HG03575 (cell line): ENCODE data around the gene NTN3.

Source experiments
- ATAC-seq: cut with Tn5 transposase; IDR thresholded peaks from one replicate; pipeline ENCODE4 v1.9.1; 2021; ENCODE audit not compliant: unreplicated experiment, insufficient number of reproducible peaks, low FRiP score; ENCODE audit errors: extremely low read depth

NTN3 gene

DNA sequence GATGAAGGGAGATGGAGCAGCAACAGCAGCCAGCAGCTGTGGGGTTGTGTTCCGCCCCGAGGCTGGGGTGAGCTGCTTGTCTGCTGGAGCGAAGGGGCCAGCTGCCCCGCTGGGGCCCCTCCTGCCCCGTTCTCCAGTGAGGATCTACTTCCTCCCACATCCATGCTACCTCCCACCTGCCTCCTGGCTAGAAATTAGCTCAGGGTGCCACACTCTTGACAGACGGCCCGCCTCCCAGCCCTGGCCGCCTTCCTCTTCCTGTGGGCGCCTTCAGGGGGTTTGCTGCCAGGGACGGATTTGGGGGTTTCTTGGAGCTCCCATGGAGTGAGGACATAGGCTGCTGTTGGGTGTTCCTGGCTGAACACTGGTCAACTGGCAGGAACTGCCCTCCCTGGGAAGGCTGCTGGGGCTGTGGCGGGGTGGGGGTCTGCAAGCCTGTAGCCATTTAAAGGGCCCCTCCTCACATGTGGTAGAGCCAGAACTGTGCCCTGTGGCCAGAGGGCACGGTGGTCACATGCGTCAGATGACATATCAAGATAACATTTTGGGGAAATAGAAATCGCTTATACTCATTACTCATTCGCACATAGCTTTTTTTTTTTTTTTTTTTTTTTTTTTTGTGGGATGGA lies 16.9 kb downstream of the NTN3 start:
- no peak for ATAC-seq

DNA sequence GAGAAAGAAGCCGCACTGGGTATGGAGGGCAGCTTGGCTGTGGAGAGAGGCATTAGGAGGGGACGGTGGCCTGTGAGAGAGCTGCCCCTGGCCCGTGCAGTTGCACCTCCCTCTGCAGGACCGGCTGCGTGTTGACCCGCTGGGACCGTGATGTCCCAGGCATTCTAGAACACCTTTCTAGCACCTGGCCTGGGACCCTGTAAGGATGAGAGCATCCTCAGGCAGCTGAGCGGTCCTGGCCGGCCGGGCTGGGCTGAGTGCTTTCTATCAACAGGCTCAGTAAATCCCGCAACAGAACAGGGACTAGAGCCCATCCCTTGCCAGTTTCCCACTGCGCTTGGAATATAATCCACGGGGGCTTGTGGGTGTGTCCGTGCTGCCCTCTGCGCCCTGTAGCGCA lies 18.5 kb downstream of the NTN3 start:
- no peak for ATAC-seq

DNA sequence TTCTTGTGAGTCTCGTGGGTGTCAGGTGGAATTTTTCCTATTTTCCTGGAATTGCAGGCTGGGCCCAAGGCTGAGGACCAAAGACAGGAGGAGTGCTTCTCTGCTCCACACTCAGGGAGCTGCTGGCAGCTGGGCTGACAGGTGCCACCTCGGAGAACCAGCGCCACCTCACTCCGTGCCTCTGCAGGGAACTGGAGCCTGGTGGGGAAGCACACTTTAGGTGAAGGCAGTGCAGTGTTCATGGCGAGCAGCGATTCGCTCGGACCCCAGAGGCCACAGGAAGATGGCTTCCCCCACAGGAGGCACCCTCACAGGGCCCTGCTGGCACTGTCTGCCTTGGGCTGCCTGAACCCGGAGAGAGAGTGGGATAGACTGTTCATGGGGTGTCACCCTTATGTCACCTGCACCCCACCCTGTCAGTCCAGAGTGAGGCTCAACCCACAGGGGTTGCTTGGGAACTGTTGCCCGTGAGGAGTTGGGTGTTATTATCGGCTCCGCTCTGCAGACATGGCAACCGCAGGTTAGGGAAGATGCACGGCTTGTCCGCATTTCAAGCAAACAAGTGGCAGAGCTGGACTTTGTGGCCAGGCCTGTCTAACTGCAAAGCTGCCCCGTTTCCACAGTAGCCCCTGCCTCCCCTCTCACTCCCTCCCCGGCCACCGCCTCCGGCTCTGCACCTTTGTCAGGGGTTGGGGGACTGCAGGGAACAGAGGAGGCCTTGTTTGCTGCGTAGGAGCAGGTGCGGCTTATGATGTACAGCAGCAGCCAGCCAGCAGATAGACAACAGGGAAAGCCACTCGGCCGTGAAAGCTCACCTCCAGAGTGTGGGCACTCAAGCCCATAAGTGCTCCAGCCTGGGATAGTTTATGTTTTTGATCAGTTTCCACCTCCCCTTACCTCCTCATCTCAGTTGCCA lies 19.4 kb downstream of the NTN3 start:
- ATAC-seq: no peak

DNA sequence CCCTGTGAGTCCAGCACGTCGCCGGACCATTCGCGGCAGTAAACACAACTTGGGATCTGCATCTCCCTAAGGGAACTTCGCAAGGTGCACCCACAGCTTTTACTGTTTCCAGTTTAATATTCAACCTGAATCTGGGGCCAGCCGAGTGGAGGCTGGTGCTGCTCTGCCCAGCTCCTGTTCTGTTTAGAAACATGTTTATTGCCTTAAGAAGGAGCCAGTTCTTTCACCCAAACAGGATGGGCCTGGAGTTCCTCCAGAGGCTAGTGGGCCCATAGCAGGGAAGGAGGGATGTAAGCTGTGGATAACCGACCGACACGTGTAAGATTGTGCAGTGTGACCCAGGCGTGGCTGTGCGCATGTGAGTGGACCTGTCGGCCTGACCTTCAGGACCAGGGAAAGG lies 21.2 kb downstream of the NTN3 start:
- no peak for ATAC-seq

DNA sequence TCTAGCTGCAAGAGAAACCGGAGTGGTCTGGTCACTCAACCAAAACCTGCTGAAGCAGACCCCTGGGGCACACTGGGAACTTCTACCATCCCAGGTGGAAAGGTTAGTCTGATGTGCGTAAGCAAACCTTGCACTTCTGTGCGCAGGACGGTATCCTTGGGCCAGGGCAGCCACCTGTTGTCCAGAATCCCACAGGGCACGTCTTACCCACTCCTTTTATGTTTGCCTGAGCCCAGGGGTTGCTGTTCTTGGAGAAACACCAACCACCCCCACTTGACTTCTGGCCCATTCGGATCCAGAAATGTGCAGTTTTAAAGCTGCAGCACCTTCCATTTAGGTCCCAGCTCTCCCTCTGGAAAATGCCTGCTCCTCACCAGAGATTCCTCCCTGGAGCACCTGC lies 22.5 kb downstream of the NTN3 start:
- no peak for ATAC-seq

DNA sequence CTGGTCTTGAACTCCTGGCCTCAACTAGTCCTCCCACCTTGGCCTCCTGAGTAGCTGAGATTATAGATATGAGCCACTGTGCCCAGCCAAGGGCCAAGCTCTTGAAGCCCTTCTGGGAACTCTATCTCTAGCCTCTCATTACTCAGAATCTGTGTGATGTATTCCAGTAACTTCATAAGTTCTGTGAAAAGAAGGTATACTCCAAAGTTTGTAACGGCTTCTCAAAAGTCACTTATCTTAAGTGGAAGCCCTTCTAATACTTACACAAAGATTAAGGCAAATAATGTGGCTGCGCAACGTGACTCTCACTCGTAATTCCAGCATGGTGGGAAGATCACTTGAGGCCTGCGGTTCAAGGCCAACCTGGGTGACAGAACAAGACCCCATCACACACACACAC lies 23.5 kb downstream of the NTN3 start:
- no peak for ATAC-seq

DNA sequence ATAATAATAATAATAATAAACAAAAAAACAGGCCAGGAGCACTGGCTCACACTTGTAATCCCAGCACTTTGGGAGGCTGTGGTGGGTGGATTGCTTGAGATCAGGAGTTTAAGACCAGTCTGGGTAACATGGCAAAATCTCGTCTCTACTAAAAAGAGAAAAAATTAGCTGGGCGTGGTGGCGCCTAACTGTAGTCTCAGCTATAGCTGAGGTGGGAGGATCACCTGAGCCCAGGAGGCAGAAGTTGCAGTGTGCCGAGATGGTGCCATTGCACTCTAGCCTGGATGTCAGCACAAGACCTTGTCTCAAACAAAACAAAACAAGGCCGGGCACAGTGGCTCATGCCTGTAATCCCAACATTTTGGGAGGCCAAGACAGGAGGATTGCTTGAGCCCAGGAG lies 23.9 kb downstream of the NTN3 start:
- ATAC-seq: no peak

DNA sequence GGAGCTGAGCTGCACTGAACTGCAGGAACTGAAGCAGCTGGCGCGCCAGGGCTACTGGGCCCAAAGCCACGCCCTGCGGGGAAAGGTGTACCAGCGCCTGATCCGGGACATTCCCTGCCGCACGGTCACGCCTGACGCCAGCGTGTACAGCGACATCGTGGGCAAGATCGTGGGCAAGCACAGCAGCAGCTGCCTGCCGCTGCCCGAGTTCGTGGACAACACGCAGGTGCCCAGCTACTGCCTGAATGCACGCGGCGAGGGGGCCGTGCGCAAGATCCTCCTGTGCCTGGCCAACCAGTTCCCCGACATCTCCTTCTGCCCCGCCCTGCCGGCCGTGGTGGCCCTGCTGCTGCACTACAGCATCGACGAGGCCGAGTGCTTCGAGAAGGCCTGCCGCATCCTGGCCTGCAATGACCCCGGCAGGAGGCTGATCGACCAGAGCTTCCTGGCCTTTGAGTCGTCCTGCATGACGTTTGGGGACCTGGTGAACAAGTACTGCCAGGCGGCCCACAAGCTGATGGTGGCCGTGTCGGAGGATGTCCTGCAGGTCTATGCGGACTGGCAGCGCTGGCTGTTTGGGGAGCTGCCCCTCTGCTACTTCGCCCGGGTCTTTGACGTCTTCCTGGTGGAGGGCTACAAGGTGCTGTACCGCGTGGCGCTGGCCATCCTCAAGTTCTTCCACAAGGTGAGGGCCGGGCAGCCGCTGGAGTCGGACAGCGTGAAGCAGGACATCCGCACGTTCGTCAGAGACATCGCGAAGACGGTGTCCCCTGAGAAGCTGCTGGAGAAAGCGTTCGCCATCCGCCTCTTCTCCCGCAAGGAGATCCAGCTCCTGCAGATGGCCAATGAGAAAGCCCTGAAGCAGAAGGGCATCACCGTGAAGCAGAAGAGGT lies 25.4 kb downstream of the NTN3 start:
- no peak for ATAC-seq

DNA sequence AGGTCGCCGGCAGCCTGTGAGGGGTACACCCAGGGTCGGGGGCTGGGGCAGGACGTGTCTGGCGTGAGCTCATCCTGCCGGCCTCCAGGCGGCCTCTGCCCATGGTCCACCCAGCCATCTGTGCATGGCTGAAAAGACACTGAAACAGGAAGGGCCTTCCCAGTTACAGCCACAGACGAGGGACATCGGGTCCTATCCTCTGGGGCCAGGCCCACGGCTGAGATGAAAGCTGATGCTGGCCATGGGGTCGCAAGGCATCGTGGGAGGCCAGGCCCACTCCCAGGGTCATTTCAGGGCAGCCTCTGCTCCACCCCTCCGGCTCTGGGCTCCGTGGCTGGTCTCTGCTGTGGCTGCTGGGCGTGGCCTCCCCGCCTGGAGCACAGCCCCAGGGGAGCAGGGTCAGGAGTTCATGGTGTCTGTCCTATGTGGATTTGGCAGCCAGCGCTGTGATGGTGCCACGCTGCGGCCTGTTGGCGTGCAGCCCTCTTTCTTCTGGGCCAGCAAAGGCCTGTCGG lies 26.1 kb downstream of the NTN3 start:
- no peak for ATAC-seq

DNA sequence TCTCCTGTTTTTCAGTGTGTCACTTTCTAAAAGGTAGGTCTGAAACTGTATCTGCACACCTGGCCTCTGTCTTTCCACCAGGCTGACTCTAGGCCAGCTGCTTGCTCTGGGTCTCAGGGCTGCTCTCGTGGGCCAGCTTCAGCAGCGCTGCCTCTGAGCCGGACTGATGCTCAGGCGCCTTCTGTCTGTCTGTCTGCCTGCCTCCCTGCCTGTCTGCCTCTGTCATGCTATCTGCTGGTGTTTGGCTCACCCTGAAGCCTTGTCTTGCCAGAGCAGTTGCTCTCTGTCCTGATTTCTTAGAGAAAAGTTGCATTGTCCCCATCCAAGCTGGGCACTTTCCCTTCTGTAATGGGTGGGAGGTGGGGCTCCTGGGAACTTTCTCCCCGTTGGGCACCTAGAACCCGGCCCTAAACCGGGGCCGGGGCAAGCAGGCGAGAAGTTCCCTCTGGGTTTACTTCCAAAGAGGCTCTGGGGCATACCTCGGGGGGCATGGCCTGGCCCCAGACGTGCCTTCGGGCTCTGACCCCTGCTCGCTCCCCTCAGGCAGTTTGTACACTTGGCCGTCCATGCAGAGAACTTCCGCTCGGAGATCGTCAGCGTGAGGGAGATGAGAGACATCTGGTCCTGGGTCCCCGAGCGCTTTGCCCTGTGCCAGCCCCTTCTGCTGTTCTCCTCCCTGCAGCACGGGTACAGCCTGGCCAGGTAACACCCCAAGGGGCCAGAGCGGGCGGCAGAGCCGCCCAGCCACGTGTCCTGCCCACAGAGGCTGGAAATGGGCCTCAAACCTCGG lies 26.8 kb downstream of the NTN3 start:
- ATAC-seq: no peak

DNA sequence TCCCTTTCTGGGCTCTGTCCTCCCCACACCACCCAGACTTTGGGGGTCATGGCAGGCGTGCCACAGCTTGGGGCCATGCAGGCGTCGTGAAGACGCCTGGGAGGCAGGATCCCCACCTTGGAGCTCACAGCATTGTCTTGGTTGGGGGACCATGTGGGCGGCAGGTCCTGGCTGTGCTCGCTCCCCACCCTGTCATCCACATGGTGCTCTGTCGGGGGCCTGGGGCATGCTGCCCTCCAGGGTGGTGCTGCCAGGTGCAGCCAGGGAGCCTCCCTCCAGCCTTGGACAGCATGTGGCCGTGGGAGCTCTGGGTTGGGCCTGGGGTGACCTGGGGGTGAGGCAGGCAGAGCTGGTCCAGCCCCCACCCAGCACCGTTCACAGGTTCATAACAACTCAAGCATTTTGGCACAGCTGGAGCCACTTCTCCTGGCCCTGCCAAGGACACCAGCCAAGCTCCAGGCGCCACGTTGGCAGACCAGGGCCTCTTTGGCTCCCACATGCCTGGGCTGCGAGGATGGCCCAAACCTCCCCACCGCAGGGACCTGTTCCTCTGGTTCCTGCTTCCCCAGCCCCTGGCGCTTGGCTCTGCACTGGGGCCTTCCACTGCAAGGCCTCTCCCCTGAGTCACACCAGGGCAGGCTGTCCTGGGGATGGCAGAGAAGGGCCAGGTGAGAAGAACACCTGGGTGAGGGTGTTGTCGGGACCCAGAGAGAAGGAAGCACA lies 27.6 kb downstream of the NTN3 start:
- no peak for ATAC-seq

DNA sequence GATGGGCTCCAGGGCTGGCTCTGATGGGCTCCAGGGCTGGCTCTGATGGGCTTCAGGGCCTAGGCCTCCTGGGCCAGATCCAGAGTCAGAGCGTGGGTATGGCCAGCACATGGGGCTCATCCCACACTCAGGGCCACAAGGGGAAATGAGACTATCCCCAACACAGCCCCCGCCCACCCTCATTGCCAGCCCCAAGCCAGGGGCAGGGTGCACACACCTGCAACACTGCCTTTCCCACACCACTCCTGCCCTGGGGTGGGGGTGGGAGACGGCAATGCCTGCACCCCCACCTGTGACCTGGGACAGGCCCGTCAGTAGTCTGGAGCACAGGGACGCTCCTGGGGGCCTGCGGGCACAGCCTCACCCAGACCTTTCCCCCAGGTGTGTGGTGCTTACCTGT lies 28.4 kb downstream of the NTN3 start:
- ATAC-seq: no peak

DNA sequence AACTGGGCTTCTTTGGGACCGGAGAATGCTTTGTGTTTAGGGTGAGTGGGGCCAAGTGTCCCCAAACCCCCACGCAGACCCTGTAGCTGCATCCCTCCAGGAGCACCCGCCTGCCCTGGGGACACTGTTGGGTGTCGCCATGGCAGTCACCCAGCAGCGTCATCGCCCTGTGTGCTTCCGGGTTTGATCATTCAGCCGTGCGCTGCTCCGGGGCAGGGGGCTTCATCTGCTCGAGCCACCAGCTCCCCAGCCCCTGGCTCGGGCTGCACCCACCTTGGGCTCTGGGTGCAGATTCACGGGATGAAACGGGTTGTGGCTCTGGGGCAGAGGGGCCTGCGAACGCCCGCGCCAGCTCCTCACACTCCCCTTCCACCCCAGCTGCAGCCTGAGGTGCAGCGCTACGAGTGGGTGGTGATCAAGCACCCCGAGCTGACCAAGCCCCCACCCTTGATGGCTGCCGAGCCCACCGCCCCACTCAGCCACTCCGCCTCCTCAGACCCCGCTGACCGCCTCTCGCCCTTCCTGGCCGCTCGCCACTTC lies 28.9 kb downstream of the NTN3 start:
- no peak for ATAC-seq

DNA sequence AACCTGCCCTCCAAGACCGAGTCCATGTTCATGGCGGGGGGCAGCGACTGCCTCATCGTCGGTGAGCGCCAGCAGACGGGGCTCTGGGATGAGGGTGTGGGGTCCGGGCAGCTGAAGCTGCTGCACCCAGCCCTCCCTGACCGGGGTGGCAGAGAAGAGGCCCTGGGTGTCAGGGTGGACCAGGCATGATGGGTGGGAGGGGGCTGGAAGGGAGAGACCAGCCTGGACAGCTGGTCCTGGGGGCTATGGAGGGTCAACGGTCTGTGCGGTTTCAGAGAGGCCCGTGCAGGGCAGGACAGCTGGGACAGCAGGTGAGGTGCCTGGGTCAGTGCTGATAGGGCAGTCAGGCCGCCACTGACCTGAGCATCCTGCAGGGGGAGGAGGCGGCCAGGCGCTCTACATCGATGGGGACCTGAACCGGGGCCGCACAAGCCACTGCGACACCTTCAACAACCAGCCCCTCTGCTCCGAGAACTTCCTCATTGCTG lies 29.4 kb downstream of the NTN3 start:
- ATAC-seq: no peak

DNA sequence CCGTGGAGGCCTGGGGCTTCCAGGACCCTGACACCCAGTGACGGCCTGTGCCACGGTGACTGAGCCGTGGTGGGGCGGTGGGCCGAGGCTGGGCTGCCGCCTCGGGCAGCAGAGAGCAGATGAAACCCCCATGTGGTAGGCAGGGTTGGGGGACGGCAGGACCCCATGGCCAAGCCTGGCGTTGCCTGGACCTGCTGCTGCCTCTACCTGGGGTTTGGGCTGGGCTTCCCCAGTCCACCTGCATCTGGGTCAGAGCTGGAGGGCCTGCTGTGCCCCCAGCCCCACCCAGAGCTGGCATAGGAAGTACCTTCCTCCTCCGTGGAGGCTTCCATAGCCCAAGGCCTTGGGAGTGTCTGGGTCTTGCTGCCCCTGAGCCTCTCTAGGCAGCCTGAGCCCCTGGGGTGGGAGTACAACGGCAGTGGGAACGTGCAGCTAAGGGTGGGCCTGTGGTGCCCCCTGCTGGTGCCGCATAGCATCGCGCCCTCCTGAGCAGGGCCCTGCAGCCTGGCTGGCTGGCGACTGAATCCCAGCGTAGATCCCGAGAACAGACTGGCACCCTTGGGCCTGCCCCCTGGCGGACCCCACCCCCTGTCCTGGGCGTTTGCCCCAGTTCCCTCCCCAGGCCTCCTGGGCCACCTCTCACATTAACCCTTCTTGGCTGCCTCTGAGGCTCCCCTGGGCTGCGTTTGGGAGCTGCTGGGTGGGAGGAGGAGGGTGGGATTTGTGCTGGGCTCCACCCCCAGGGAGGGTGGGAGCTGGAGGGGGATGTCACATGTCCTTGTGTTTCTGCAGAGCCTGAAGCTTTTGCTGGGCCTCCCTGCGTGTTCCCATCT lies 30.0 kb downstream of the NTN3 start:
- no peak for ATAC-seq

DNA sequence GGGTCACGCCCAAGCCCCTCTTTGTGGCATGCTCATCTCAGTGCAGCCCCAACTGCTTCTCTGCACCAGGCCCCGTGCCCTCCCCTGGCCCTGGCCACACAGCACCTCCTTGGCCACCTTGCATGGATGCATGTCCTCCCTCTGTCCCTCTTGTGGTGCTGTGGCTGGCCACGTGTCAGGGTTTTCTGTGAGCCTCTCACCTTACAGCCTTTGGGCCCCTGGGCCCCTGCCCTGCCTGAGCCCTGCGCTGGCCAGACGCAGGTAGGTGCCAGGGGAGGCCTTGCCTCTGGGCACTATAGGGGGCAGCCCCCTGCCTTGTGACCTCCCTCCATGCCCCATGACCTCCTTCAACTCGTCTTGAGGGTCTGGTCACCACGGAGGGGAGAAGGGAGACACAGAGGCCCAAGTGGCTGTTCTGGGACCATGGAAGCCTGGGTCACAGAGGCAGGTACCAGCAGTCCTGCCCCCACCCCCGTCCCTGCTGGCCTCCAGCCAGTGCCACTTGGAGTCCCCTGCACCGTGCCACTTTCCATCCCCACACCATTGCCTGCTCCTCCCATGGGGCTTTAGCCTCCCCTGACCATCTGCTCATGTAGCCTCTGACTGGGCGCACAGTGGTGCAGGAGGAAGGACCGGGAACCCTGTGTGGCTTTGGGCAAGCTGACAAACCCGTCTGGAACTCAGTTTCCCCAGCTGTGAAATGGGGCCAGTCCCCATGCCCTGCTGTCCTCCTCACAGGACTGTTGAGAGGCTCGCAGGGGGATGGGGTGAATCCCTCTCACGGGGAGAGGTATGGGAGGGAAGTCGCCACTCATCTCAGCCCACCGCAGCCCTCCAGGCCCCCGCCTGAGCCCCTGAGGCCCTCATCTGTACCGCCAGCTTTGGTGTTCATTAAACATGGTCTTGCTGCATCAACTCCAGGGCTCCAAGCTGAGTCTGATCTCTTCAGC lies 31.1 kb downstream of the NTN3 start:
- ATAC-seq: no peak
